Stimulated activated CD8-positive, alpha-beta memory T cell treated with anti-CD3 and anti-CD28 coated beads, Interleukin-4, amount 100 ng/mL, for 48 hours (primary cell): Measurements from ENCODE around the gene RAB3C.
"Not testable (repeated sequence)": the region's sequence is repeated elsewhere in the genome, so short reads cannot be mapped to it uniquely, and the experiment has no call there.

ENCODE experiments used
- DNase-seq: peaks from one replicate; pipeline ENCODE4 v3.0.0-alpha.2; 2020

The RAB3C gene

DNA sequence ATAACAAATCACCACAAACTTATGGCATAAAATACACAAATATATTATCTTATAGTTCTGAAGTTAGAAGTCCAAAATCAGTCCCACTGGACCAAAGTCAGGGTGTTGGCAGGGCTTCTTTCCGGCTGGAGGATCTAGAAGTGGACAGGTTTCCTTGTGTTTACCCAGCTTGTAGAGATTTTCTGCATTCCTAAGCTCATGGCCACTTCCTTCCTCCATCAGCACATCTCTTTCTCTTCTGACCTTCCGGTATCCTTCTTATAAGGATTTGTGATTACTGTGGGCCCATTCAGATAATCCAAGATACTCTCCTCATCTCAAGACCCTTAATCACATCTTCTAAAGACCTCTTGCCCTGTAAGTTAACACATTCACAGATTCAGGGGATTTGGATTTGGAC lies 97.6 kb downstream of the RAB3C start:
- no peak for DNase-seq

DNA sequence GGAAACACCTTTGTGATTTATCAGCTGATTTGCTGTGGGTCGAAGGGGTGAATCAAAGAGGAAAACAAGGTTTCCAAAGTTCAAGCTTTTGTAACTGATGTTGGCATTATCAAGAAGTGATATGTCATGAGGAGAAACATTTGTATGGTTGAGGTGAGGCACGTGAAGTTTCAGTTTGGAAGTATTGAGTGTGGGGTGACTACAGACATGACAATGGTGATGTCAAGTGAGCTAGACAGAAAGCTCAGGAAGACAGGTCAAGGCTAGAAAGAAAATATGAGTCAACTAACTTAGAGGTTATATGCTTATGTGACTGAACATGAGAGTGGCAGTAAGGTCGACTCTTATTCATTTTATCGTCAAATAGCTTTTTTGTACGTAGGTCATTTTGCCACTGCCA lies 99.1 kb downstream of the RAB3C start:
- no peak for DNase-seq

DNA sequence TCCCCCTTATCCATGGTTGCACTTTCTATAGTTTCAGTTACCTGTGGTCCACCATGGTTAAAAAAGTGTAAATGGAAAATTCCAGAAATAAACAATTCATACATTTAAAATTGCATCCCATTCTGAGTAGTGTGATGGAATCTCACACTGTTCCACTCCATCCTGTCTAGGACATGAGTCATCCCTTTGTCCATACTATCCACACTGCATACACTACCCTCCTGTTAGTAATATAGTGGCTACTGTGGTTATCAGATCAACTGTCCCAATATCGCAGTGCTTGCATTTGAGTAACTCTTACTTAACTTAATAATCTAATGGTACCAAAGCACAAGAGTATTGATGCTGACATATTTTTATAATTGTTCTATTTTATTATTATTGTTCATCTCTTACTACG lies 100.7 kb downstream of the RAB3C start:
- no peak for DNase-seq

- DNase-seq, result no peak
Measured at GRCh38 chr5:58687079-58687478, 104.2 kb downstream of the RAB3C start.

- DNase-seq, result no peak
Measured at GRCh38 chr5:58687595-58687994, 104.7 kb downstream of the RAB3C start.

- DNase-seq, result not testable (repeated sequence)
Measured at GRCh38 chr5:58699088-58699761, 116.3 kb downstream of the RAB3C start.

- no peak for DNase-seq
Measured at GRCh38 chr5:58699762-58700118, 116.9 kb downstream of the RAB3C start.

- no peak for DNase-seq
Measured at GRCh38 chr5:58703925-58704555, 121.2 kb downstream of the RAB3C start.

DNA sequence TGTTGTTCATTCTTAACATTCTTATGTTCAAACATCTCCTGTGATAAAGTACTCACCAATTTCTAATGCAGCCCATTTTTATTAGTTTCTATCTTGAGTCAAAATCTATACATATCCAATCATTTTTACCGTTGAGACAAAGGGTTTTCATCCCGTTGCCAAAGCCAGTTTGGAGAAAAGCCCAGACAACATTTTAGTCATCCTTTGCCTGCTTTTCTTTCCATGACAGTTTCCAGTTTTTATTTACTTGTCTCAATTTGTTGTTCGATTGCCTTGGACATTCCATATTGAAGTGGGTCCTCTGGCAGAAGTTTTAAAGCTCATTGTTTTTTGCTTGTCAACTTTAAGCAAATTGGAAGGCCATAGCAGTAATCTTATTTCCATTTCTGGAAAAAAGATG lies 123.9 kb downstream of the RAB3C start:
- DNase-seq, result no peak

GRCh38 chr5:58708456-58708855 lies 125.6 kb downstream of the RAB3C start:
- DNase-seq, result no peak

DNA sequence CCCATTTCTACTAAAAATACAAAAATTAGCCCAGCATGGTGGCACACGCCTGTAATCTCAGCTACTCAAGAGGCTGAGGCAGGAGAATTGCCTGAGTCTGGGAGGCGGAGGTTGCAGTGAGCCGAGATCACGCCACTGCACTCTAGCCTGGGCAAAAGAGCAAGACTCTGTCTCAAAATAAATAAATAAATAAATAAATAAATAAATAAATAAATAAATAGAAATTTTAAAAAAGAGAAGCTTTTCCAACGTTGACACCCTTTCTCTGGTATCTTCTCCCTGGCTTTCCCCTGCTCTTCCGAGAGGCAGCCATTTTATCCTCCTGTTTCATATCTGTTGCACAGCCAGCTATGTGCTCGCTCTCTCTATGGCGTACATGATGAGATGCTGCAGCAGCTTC lies 127.5 kb downstream of the RAB3C start:
- DNase-seq, result not testable (repeated sequence)

DNA sequence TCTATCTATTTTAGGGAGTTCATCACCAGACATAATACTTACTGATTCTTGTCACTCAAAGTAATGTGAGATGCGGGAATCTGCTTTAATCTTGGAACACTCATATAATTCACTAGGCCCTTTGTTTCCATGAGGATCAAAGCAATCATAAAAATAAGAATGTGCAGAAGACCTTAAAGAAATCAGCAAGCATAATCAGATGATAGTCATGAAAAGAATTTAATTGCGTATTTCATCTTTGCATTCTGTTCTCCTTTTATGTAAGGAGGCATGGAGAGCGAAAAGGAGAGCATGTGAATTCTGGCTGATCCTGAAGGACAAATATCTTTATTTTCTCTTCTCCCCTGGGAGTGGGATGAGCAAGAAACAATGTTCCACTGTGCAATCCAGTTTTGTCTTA lies 128.0 kb downstream of the RAB3C start:
- no peak for DNase-seq

GRCh38 chr5:58711965-58712364 lies 129.1 kb downstream of the RAB3C start:
- no peak for DNase-seq

DNA sequence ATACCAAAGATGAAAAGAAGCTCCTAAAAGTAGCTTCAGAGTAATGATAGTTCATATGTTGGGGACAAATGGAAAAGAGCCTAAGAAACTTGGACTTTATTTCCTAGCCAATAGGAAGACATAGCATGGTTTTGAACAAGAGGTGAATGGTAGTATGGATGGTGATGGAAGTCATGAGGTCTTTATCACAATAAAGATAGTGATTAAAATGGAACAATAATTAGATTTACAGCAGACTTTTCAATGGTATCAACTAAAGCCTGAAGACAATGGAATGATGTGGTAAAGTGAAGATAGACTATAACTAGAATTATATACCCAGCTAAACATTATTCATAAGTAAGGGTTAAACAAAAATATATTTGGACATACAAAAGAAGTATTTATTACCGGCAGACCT lies 131.2 kb downstream of the RAB3C start:
- DNase-seq, result no peak

GRCh38 chr5:58715997-58716656 lies 133.3 kb downstream of the RAB3C start:
- DNase-seq, result no peak

- no peak for DNase-seq
Measured at GRCh38 chr5:58716713-58717112, 133.8 kb downstream of the RAB3C start.

- DNase-seq, result no peak
Measured at GRCh38 chr5:58717303-58718007, 134.6 kb downstream of the RAB3C start.

DNA sequence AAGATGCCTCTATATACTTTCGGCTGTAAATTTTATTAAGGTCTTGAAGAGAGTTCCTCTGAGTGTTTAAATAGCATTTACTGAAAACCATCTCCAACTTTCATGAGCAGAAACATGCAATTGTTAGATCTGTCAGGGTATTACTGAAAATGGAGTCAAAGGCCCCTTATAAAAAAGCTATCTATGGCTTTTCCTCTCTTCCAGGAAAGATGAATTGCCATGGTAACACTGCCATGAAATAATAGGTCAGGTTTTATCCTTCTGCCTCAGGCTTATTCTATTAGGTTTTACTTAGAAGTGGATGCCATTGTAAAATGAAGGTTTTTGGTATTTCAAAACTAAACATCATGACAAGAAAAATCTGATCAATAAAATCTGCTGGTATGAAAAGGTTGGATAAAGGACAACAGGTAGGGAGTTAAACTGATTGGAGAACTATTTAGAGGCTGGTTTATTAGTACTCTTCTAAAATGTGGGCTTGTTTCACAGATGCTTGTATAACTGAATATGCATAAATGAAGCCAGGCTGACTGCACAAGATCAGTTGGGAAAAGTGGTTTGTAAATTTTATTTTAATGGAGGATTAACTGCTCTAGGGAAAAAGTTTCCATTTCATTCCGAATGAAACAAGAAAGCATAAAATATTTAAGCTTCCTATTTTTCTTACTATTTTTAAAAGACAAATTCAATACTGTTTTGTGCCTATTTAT lies 135.5 kb downstream of the RAB3C start:
- no peak for DNase-seq

GRCh38 chr5:58722160-58722559 lies 139.3 kb downstream of the RAB3C start:
- DNase-seq, result no peak

DNA sequence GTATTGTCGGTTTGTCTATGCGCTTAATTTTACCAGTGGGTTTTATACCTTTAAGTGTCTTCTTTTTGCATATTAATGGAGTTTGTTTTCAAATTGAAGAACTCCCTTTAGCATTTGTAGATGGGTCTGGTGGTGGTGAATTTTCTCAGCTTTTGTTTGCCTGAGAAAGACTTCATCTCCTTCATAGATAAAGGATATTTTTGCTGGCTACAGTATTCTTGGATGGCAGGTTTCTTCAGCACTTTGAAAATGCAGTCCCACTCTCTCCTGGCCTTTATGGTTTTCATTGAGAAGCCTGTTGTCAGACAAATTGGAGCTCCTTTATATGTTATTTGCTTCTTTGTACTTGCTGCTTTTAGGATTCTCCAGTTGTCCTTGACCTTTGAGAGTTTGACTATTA lies 142.1 kb downstream of the RAB3C start:
- no peak for DNase-seq

DNA sequence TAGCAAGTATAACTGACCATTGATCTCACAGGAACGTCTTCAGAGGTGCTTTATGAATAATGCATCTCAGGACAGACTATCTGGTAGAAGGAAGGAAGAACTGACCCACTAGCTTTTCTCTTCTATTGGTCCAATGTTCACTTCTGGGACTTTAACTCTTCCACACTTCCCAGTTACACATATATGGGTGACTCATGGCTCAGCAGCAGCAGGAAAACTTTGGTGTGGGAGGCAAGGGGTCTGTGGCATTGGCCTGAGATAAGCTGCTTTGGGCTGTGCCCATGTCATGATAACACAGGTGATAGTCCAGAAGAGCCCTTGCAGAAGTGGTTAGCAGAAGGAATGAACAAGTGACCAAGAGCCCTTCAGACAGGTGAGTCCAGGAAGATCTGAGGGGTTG lies 148.8 kb downstream of the RAB3C start:
- DNase-seq, result no peak

DNA sequence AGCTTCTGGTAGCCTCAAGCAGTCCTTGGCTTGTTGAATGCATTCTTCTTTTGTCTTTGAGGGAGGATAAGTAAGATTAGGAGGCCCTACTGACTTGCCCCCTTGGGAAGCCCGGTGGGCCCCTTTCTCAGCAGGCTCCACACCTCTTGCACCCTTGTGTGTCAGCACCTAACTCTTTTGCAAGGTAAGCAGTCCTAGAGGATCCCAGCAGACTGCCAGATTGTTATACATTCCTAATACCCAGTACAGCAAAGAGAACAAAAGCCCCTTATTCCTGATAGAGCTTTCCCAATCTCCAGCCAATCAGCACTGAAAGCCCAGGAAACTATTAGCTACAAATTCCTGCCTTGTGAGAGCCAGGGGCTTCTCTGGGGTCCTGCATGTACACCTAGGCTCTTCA lies 152.8 kb downstream of the RAB3C start:
- no peak for DNase-seq

GRCh38 chr5:58736214-58736613 lies 153.3 kb downstream of the RAB3C start:
- DNase-seq, result no peak
